Measurements from ENCODE around the gene HDGFL1.

Gene HDGFL1

DNA sequence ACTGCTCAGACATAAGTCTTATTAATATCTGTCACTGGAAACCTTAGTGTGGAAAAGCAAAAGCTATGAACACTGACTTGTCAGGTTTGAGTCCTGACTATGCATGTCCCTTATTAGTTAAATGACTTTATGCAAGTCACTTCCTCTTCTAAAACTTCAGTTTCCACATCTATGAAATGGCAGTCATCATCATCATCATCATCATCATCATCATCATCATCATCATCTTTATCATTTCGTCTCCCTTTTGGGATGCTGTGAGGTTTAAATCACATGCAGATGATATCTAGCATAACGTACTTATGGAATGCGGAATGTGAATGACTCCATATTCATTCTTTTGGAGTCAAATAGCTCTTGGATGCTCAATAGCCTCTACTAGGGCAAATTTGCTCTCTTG, 24.5 kb downstream of the HDGFL1 start:
- DNase-seq, result no peak

DNA sequence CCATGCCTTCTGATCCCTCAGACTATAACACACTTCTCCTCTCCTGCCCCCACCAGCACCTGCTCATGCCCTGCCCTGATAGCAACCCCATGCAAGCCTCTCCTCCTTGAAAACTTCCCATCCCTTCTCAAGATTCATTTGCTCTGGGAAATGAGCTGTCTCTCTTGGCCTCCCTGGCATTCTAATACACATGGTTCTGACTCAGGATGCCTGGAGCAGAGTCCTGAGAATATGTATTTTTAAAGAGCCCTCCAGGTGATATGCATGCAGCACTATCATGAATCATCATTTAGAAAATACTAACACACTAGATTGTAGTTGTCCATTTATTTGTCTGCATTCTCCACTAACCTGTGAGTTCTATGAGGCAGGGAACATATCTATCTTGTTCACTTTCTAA, 26.6 kb downstream of the HDGFL1 start:
- no peak for DNase-seq

DNA sequence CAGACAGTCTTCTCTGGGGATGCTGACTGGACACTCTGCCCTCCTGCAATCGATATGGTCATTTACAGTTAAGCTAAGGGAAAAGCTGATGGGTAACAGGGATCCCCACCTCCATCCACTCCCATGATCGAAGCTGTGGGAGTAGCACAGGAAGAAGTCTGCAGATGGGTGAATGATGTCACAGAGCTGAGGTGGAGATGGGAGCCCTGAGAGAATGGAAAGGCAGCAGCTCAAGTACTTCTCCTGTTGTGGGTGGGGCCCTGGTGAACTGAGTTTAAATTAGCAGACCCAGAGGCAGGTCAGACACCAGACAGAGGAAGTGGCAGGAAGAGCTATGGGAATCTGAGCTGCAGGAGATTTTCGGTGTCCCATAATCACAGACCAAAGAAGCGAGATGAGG, 29.0 kb downstream of the HDGFL1 start:
- DNase-seq, result no peak

DNA sequence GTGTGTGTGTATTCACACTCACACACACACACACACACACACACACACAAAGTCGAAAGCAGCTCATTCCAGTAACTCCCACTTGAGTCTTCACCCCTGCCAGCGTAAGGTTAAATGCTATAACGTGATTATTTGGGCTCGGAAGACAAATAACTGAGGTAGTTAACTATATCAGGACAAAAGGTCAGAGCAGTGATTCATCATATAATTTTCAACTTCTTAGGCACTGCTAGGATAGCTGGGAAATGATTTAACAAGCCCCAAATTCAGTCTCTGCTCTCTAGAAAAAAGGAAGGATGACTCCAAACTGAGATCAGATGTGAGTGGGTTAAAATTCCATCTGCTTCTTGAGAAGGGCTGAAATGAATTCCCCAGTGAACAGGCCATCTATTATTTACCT, 30.7 kb downstream of the HDGFL1 start:
- no peak for DNase-seq

DNA sequence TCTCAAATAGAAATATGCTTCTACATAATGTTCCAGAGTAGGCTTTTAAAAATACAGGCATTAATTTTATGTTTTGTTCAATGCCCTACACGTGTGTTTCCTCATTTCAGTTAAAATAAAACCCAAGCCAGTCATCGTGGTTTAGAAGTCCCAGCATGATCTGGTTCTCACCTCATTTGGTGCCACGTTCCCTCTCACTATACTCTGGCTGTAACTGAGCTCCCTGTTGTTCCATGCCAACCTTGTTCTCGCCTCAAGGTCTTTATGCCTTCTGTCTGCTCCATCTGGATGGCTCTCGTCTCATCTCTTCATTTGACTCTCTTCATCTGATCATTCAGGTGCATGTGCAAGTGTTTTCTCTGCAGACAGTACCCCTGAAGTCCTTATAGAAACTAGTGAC, 32.6 kb downstream of the HDGFL1 start:
- DNase-seq, result no peak

DNA sequence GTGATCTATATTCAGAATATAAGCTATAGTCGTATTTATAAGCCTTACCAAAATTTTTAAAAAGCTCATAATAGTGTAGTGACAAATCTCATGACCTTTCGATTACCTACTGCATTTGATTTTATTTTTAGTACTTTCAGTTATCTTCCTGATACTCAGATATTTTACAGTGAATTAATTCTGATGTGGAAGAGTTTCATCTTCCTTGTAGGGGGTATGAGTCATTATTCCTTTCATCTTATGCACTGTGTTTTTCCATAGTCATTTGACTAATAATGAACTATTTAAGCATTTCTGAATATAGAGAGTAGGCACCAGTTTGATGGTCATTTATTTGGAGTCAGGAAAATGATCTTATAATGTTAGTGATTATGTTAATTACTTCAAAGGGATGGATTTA, 36.4 kb downstream of the HDGFL1 start:
- DNase-seq, result no peak

DNA sequence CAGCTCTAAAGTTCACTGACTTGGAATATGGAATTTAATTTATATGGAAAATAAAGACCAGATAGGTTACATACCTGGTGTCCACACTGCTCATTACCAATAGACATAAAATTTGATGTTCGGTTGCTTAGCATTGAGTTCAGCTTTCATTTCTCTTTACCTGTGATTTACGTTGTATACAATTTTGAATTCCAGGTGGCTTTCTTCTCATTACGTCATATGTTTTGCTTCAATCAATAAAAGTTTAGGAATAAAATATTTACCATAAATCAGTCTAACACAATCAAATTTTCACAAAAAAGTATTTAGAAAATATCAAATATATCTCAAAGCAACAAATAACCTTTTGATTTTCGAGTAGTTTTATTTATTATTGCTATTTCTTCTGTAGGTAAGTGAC, 40.8 kb downstream of the HDGFL1 start:
- no peak for DNase-seq

DNA sequence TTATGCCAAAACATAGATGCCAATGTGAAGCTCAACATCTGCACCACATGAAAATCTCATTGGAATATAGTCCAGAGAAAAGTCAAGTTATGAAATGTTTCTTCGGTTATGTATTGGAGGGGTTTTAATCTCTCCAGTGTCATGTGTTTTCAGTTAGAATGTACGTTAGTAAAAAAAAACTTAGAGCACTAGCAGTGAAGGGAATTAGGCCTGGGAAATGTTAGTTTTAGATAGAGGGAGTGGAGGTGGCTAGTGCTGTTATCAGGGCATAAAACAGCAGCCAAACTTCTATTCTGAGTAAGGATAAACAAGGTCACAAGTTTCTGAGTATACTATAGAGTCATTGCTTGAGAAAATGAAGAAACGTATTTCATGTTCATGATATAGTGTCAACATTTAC, 42.9 kb downstream of the HDGFL1 start:
- DNase-seq, result no peak

DNA sequence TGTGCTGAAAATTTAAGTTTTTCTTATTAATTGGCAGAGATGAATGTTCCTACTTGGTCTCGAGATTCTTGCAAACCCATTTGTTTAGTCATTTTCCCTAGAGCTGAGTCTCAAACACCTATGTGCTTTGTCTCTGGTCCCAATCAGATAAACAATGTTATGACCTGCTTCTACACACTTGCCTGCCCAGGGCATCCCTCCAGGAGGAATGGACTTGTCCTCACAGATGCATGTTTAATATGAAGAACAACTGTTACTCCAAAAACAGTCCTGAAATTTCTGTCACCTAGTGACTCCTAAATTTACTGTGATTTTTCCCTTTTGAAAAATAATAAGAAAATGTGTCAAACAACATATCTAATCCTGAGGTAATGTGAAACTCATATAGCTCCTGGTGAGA, 43.7 kb downstream of the HDGFL1 start:
- DNase-seq, result no peak

DNA sequence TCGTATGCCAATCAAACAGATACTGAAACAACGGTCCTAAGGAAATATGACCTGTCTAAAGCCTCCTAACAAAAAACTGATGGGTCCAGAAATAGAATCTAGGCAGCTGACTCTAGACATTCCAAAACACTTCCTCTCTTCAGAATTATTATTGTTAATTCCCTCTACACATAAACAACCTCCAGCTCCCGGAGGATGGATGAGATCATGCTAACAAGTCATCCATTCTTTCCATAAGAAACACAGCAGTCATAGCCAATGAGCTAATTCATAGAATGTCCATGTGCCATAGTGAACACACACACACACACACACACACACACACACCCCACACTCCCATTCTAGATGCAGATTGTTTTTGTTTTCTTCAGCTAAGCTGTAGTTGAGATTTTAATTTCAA, 44.3 kb downstream of the HDGFL1 start:
- DNase-seq, result no peak

DNA sequence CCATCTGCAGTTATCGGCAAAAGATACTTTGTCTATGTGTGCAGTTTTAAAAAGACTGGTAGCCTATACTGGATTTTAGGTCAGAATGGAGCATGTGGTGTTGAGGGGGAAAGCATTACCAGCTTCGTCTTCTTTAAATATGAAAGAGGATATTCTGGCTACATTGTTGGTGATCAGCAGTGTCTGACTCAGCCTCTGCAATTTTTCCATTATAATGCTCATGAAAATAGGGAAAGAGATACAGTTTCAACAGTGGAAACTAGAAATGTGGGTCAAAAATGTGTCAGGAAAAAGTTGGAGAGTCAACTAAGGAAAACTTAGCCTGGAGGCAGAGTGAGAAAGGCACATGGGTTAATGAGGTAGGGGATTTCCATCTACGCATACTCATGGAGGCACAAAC, 45.2 kb downstream of the HDGFL1 start:
- no peak for DNase-seq

DNA sequence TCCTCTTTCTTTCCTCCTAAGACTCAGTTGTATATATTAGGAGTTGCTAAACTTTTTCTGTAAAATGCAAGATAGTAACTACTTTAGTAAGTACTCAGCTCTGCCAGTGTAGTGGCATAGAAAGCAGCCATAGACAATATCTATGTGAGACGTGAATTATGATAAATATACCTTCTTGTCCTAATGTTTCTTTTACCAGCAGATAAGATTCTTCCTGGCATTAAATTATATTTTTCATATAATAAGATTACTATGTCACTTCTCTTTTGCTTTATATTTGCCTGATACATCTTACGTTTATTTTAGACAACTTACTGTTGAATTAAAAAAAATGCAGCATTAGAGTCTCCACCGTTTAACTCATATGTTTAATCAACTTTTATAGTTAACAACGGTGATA, 51.7 kb downstream of the HDGFL1 start:
- no peak for DNase-seq
